Mammary epithelial cell (primary cell): Measurements from ENCODE around the gene MSRB3.

ENCODE experiments used
- CTCF ChIP-seq, 2 donors: IDR thresholded peaks in 1 of 2; conservative IDR thresholded peaks in 1 of 2; 2 replicates each; pipeline ENCODE4 v1.5.1; 2011 to 2012; ENCODE audit warnings: inconsistent platforms in 2 of 2, low read length in 2 of 2, mild to moderate bottlenecking in 2 of 2, control low read depth in 1 of 2, low read depth in 1 of 2; ENCODE audit not compliant: insufficient read depth in 1 of 2; ENCODE audit errors: extremely low read depth in 1 of 2
- EZH2 ChIP-seq: IDR thresholded peaks from 2 replicates; pipeline ENCODE4 v1.6.1; 2012; ENCODE audit warnings: low read length, inconsistent platforms, borderline replicate concordance

DNA sequence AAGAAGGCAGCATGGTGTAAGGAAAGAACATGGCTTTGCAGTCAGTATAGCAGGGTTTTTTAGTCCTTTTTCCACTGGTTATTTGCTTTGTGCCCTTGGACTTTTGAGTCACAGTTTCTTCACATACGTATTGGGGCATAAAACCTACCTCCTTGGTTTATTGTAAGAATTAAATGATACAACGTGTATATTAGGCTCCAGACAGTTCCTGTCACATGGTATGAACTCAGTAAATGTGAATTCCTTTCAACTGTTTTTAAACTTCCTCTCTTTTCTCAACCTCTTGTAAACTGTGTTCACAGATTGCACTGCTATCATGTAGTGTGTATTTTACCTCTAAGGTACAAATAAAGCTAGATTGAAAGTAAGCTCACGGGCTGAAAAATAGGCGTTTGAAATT is 29.5 kb downstream of the MSRB3 start:
- TF ChIP-seq CTCF (conservative IDR thresholded peaks at IDR 0.05 in 1 of 2, IDR thresholded peaks at IDR 0.05 in 1 of 2; ENCODE audit: extremely low read depth in 1 of 2, insufficient read depth in 1 of 2, low read depth in 1 of 2, low read length in 2 of 2) (no peak), EZH2 (no peak)
